Tibial artery (tissue), 4 donors: ENCODE measurements around the gene GLS.
"Not testable (repeated sequence)": the region's sequence is repeated elsewhere in the genome, so short reads cannot be mapped to it uniquely, and the experiment has no call there.

Experiments
- DNase-seq, 2 donors: peaks; one replicate each; pipeline ENCODE4 v3.0.0-alpha.2; 2019
- H3K27ac ChIP-seq, 2 donors: fragments of 200-600 bp; sonication (generic) in 1 of 2; 1 replicate in 1 of 2; 2 replicates in 1 of 2; pipeline ENCODE4 v1.5.1; 2018 to 2019; ENCODE audit warnings: mild to moderate bottlenecking in 1 of 2
- H3K27me3 ChIP-seq, 2 donors: fragments of 200-600 bp; sonication (generic) in 1 of 2; one replicate each; pipeline versions ENCODE4 v1.5.1 to v1.6.0; 2016 to 2019
- H3K36me3 ChIP-seq, 3 donors: fragments of 200-600 bp; sonication (generic) in 2 of 3; one replicate each; pipeline ENCODE4 v1.5.1; 2016 to 2019; ENCODE audit warnings: mild to moderate bottlenecking in 2 of 3
- H3K4me1 ChIP-seq, 4 donors: fragments of 200-600 bp; sonication (generic) in 2 of 4; 1 replicate in 3 of 4; 2 replicates in 1 of 4; pipeline ENCODE4 v1.5.1; 2016 to 2019
- H3K4me3 ChIP-seq, 2 donors: fragments of 200-600 bp; sonication (generic) in 1 of 2; 1 replicate in 1 of 2; 2 replicates in 1 of 2; pipeline ENCODE4 v1.5.1; 2018 to 2019; ENCODE audit warnings: mild to moderate bottlenecking in 2 of 2
- H3K9me3 ChIP-seq, 3 donors: fragments of 200-600 bp; sonication (generic) in 1 of 3; one replicate each; pipeline ENCODE4 v1.5.1; 2016 to 2019
- intact Hi-C: fragments of 100-400 bp; cut with DNase I; formaldehyde crosslinking; loops from one replicate; pipeline ENCODE4 v1.15.0; 2023; ENCODE audit warnings: low total_unique reads
- TF ChIP-seq, protein P1 (sequence below), 2 experiments: fragments of 200-600 bp in 1 of 2; fragments of 450-650 bp in 1 of 2; IDR thresholded peaks; one replicate each; pipeline ENCODE4 v1.5.1; 2017 to 2019; ENCODE audit warnings: antibody characterized with exemption in 2 of 2, mild to moderate bottlenecking in 1 of 2, moderate library complexity in 1 of 2

The GLS gene

DNA sequence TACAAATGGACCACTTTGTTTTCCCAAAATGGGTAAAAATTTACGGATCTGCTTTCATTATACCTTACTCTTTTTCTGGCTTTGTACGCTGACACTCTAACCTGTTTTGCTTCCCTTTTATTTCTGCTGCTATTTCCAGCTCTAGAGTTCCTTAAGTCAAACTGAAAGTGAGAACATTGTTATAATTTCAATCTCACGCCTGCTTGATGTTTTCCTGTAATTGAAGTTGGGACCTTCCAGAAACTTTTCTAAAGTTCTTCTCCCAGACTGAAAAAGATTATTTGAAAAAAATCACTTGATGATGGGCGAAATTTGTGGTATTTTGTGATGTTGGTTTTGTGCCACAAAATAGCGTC, 1.8 kb downstream of the GLS start:
- Histone ChIP-seq H3K4me3 (peak overlapping the region; percentile 83 to 91), H3K36me3 (no peaks in the 10 kb centered on the region), H3K27ac (peak overlapping the region; percentile 95 to 97), H3K27me3 (no peaks in the 10 kb centered on the region), H3K9me3 (no peaks in the 10 kb centered on the region), H3K4me1 (peaks cover 0 to 50% (median 8%) of the 10 kb centered on the region in 4 donors)
- DNase-seq = no peak
- TF ChIP-seq, protein P1, sequence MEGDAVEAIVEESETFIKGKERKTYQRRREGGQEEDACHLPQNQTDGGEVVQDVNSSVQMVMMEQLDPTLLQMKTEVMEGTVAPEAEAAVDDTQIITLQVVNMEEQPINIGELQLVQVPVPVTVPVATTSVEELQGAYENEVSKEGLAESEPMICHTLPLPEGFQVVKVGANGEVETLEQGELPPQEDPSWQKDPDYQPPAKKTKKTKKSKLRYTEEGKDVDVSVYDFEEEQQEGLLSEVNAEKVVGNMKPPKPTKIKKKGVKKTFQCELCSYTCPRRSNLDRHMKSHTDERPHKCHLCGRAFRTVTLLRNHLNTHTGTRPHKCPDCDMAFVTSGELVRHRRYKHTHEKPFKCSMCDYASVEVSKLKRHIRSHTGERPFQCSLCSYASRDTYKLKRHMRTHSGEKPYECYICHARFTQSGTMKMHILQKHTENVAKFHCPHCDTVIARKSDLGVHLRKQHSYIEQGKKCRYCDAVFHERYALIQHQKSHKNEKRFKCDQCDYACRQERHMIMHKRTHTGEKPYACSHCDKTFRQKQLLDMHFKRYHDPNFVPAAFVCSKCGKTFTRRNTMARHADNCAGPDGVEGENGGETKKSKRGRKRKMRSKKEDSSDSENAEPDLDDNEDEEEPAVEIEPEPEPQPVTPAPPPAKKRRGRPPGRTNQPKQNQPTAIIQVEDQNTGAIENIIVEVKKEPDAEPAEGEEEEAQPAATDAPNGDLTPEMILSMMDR (IDR thresholded peaks at IDR 0.05) = no peak
- intact Hi-C loops = loop anchor here (10.0 kb wide), 1 partner anchor 502 kb away; no protein-coding TSS in a partner anchor

DNA sequence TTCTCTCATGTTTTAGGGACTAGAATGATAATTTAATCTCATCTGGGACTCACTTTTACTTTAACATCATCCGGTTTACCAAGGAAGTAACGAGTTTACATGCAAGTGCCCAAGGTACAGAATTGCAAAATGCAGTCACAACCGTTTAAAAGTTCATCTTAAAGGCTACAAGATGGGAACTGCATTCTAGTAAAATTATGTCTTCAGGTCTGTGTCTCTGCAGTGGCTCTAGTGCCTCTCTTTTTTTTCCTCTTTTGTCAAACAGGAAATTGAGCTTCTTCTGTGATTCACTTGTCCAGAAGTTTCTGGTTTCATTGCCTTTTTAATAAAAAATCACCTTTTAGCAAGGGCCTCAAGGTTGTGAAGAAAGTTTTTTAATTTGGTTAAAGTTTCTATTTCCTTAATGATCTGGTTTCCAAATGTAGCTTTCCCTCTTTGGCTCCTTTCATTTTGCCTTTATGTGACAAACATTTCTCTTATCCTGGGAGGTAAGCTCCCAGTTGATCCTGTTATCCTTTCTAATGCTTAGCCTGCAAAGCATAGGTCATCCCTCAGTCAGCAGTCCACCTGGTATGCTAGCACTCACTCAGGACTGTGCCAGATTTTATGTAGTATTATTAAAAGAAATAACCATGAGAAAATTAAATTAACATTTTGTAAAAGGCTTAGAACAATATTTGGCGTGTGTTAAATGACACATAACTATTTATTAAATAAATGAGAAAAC, 2.4 kb downstream of the GLS start:
- intact Hi-C loops = loop anchor here (10.0 kb wide), 1 partner anchor 502 kb away; no protein-coding TSS in a partner anchor
- Histone ChIP-seq H3K4me1 (peaks cover 0 to 50% (median 10%) of the 10 kb centered on the region in 4 donors), H3K27me3 (no peaks in the 10 kb centered on the region), H3K27ac (peak overlapping the region; percentile 95 to 97), H3K4me3 (peak overlapping the region; percentile 83 to 91), H3K9me3 (no peaks in the 10 kb centered on the region), H3K36me3 (no peaks in the 10 kb centered on the region)
- TF ChIP-seq, protein P1 (IDR thresholded peaks at IDR 0.05) = no peak
- no peak for DNase-seq

DNA sequence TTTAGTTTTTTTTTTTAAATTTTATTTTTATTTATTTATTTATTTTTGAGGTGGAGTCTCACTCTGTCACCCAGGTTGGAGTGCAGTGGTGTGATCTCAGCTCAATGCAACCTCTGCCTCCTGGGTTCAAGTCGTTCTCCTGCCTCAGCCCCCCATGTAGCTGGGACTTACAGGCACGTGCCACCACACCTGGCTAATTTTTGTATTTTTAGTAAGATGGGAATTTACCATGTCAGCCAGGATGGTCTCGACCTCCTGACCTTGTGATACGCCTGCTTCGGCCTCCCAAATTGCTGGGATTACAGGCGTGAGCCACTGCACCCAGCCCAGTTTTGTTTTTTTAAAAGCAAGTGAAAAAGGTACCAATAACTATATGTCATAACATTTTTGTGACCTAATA, 5.2 kb downstream of the GLS start:
- H3K27me3 ChIP-seq, H3K9me3 ChIP-seq, DNase-seq, H3K36me3 ChIP-seq: not testable (repeated sequence)
- intact Hi-C loops = loop anchor here (10.0 kb wide), 1 partner anchor 499 kb away; no protein-coding TSS in a partner anchor
- Histone ChIP-seq H3K27ac (peak overlapping the region; percentile 60 to 95), H3K4me1 (peaks cover 0 to 64% (median 20%) of the 10 kb centered on the region in 4 donors), H3K4me3 (peak overlapping the region; percentile 83 to 91)

DNA sequence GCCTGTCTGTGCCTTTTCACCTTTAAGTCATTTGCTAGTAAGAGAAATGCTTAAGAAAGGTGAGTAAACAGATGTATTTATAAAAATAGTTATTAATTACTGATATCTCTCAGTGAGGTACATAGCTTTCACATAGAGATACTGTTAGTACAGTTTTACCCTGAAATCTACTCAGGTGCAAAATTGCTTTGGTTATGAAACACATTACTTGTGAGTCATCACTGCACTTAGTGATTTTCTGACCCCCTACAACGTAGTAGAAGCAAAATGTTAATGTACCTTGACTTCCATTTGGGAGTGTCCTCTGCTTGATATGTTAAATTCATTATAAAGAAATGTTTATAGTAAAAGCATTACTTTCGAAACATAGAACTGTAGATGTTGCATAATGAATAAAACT, 6.5 kb downstream of the GLS start:
- TF ChIP-seq, protein P1 (IDR thresholded peaks at IDR 0.05) = no peak
- Histone ChIP-seq H3K27ac (peak overlapping the region; percentile 60 to 95), H3K9me3 (no peaks in the 10 kb centered on the region), H3K4me1 (peaks cover 0 to 77% (median 30%) of the 10 kb centered on the region in 4 donors), H3K36me3 (peaks cover 0 to 5% (median 0%) of the 10 kb centered on the region in 3 donors), H3K4me3 (peak overlapping the region; percentile 83 to 91), H3K27me3 (no peaks in the 10 kb centered on the region)
- no peak for DNase-seq
- intact Hi-C loops = loop anchor here (10.0 kb wide), 1 partner anchor 498 kb away; no protein-coding TSS in a partner anchor

DNA sequence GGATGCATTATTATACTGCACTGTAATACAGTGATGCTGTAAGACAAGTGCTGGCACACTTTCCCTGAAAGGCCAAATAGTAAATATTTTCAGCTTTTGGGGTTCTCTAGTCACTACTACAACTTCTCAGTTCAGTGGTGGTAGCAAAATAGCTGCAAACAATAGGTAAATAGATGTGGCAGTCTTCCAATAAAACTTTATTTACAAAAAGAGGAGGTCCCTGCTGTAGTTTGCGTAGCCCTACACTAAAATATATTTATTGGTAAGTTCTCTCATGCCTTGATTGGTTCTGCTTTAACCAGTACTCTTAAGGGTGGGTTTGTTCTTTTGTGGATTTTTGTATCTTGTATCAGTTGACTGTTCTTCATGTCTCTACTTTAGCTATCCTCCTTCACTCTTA, 7.8 kb downstream of the GLS start:
- TF ChIP-seq, protein P1 (IDR thresholded peaks at IDR 0.05) = no peak
- Histone ChIP-seq H3K9me3 (no peaks in the 10 kb centered on the region), H3K4me1 (peaks cover 0 to 90% (median 31%) of the 10 kb centered on the region in 4 donors), H3K27me3 (no peaks in the 10 kb centered on the region), H3K4me3 (peak overlapping the region; percentile 83 to 91), H3K36me3 (peaks cover 0 to 5% (median 0%) of the 10 kb centered on the region in 3 donors), H3K27ac (peak overlapping the region; percentile 60 to 95)
- intact Hi-C loops = loop anchor here (10.0 kb wide), 1 partner anchor 496 kb away; no protein-coding TSS in a partner anchor
- no peak for DNase-seq
